Globus pallidus (tissue), 1 donor: ENCODE measurements around the gene GDF7.

Source experiments
- DNase-seq: peaks from one replicate; pipeline ENCODE4 v3.0.0-alpha.2; 2015; ENCODE audit warnings: low spot score

The GDF7 gene

GRCh38 chr2:20629181-20629580 lies 37.8 kb upstream of the GDF7 start:
- DNase-seq, result no peak

- DNase-seq, result no peak
Measured at GRCh38 chr2:20629581-20630171, 37.3 kb upstream of the GDF7 start.

GRCh38 chr2:20630967-20631366 lies 36.0 kb upstream of the GDF7 start:
- DNase-seq, result no peak

- DNase-seq, result no peak
Measured at GRCh38 chr2:20631617-20632307, 35.2 kb upstream of the GDF7 start.

- no peak for DNase-seq
Measured at GRCh38 chr2:20632446-20632990, 34.4 kb upstream of the GDF7 start.

- DNase-seq, result no peak
Measured at GRCh38 chr2:20633001-20633400, 33.9 kb upstream of the GDF7 start.

GRCh38 chr2:20633794-20634506 lies 33.0 kb upstream of the GDF7 start:
- DNase-seq, result no peak

DNA sequence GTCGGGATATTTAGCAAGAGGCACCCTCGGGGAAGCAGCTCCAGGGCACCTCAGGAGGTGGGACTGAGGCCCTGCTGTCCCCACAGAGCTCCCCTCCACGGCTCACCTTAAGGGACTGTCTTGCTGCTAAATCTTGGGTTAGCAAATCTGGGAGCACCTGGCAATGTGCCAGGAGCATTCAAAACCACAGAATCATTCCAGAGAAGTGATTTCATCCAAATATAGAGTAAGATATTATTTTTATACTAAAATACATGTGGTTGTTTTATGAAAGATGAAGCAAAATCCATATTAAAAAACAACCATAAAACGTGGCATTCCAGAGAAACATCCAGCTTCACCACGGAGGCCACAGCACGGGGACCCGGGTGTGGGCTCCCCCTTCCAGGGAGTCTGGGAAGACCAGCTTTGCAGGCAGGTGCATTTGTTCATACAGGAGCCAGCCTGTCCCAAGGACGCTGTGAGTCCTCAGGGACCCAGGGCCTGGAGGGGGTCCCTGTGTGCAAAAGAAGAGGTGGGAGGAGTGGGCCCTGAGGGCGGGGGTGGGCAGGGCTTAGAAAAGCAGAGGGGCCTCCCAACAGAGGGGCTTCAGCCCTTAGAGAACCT lies 32.3 kb upstream of the GDF7 start:
- DNase-seq, result no peak

GRCh38 chr2:20635113-20635510 lies 31.8 kb upstream of the GDF7 start:
- no peak for DNase-seq

GRCh38 chr2:20635675-20636584 lies 31.0 kb upstream of the GDF7 start:
- peak; percentile 83 for DNase-seq

DNA sequence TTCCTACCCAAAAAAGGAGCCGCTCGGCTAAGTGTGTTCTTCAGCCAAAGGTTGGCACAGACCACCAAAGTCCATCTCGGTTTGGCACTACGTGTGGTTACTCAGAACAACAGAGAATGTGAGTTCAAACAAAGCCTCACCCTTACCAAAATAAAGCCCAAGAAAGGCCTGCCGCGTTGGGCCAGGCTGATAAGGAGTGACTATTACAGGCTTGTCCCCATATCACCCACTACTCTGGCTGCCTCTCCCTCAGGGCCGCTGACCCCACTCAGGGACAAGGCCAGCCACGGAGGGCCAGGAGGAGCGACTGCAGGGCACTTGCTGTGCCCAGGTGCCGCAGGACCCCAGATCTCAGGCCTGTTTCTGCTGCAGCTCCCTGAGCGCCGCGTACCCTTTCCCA lies 29.8 kb upstream of the GDF7 start:
- DNase-seq, result no peak

GRCh38 chr2:20638014-20638413 lies 28.9 kb upstream of the GDF7 start:
- no peak for DNase-seq

DNA sequence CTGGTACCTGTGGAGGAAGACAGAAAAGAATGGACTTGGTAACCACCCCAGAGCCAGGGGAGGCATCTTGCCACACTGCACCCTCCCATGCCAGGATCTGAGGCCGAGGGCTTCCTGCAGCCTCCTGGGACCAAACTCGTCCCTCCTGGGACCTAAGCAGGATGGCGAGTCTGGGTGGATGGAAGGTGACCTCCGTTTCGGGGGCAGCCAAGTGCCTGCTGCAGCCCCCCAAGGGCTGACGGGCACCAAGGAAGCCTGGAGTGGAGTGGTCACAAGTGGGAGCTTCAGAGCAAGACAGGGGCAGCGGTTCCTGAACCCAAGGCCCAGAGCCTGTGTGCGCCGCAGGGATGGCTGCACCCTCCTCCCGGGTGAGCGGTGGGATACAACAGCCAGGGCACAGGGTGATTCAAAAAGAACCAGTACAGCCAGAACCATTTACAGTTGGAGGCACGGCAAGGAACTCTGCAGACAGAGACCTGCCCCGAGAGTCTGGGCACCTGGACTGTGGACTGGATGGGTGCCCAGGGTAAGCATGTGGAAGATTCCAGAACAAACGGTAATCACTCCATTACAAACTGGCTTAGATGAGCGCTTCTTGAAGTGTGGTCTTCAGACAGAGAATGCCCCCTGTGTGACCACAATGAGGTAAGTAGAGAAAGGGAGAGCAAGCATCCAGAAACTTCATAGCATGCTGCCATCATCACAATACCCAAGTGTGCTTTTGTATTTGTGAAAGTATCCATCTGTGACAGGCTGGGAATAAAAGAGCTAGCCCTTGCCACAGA lies 28.1 kb upstream of the GDF7 start:
- no peak for DNase-seq

- DNase-seq, result no peak
Measured at GRCh38 chr2:20640411-20641122, 26.4 kb upstream of the GDF7 start.

DNA sequence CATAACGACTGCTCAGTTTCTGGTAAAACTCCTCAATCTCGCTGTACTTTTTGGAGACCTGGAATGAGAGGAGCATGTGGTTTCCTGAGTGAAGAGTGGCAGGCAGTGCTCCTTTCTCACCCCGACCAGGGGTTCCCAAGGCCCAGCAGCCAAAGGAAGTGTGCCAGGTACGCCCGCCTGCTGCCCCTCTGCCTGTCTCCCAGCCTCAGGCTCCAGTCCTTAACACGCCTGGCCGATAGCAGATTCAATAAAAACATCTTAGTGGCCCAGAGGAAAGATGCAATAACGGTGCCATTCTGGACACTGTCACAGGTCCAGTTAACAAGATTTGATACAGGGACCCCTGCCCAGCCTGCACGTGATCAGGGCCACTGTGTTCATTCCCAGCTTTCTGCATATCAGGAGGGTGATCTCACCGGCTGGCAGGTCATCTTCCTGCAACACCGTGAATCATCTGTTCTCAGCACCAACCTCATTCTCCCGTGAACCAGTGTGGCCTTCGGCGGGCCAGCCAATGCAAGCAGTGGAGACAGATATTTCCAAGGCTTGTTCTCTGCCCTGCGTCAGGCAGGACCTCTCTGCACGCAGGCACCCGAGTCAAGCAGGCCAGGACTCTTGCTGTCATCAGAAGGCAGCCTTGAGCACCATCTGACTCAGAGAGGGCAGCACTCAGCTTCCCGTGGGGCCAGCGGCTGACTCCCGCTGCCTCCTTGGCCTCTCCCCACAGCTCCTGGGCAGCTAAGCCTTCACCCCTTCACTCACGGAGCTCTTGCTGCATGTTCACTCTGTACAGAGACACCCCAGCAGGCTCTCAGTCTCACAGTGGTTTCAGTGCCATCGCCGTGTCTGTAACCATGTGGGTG lies 25.6 kb upstream of the GDF7 start:
- DNase-seq, result no peak

GRCh38 chr2:20642055-20642971 lies 24.6 kb upstream of the GDF7 start:
- peak; percentile 75 for DNase-seq

- DNase-seq, result no peak
Measured at GRCh38 chr2:20643060-20643459, 23.9 kb upstream of the GDF7 start.

GRCh38 chr2:20643826-20644225 lies 23.1 kb upstream of the GDF7 start:
- DNase-seq, result no peak
